GM18499 (cell line): ENCODE data around the gene ALG1L2.
"Not testable (repeated sequence)": the region's sequence is repeated elsewhere in the genome, so short reads cannot be mapped to it uniquely, and the experiment has no call there.

Experiments
- ATAC-seq: cut with Tn5 transposase; IDR thresholded peaks from one replicate; pipeline ENCODE4 v1.9.1; 2021; ENCODE audit warnings: moderate number of reproducible peaks; ENCODE audit not compliant: insufficient read depth, unreplicated experiment

The ALG1L2 gene

DNA sequence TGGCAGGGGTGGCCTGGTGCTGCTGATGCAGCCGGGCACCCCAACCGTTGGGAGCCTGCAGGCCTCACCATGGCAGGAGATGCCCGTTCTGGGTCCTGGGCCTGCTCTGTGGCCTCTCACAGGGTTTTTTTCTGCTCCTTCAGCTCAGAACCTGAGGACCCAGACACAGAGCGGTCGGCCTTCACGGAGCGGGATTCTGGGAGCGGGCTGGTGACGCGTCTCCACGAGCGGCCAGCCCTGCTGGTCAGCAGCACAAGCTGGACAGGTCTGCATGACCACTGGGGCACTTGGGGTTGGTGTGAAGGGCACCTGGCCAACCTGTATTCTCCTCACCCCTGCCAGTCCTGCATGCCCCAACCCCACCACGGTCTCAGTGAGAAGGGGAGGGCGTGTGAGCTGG, 10.3 kb downstream of the ALG1L2 start:
- ATAC-seq: no peak

DNA sequence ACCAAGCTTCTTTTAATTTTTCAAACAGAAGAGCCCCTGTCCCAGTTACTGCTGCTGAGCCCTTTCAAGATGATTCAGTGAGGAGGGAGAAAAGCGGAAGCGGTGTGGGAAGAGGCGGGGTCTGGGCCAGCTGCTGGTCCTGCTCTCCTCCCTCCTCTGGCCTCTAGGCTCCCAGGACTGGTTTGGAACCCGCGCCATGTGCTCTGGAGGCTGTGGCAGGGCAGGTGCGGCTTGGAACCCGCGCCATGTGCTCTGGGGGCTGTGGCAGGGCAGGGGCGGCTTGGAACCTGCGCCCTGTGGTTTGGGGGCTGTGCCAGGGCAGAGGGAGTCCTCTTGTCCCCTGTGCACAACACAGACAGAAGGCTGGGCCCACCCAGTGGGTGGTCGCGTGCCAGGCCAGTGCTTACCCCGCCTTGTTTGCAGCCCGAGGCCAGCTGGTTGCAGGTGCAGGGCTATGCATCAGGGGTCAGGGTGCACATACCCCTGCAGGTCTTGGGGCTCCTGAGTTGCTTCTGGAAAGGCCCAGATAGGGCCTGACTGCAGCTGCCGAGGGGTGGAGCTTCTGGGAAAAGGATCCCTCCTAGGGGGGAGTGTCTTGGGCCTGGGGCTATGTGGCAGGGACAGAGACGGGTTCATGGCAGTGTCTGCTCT, 12.2 kb downstream of the ALG1L2 start:
- no peak for ATAC-seq

GRCh38 chr3:130094491-130094941, 12.9 kb downstream of the ALG1L2 start:
- not testable (repeated sequence) for ATAC-seq

DNA sequence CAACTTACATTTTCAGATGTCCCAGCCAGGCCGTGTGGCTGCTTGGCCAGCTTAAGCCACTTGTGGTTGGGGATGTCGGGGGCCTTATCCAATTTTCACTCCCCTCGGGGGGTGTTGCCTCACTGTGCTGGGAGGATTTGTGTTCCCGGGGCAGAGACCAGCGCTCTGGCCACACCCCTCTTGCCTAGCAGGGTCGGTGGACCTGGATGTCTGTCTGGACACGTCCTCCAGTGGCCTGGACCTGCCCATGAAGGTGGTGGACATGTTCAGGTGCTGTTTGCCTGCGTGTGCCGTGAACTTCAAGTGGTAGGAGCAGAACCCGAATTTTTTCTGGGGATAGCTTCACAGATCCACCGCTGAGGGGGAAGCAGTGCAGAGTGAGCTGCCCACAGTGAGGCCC, 14.2 kb downstream of the ALG1L2 start:
- not testable (repeated sequence) for ATAC-seq

- ATAC-seq: not testable (repeated sequence)
These were observed 15.5 kb downstream of the ALG1L2 start for GRCh38 chr3:130097096-130097495.

GRCh38 chr3:130097690-130098638, 16.3 kb downstream of the ALG1L2 start:
- ATAC-seq: not testable (repeated sequence)

DNA sequence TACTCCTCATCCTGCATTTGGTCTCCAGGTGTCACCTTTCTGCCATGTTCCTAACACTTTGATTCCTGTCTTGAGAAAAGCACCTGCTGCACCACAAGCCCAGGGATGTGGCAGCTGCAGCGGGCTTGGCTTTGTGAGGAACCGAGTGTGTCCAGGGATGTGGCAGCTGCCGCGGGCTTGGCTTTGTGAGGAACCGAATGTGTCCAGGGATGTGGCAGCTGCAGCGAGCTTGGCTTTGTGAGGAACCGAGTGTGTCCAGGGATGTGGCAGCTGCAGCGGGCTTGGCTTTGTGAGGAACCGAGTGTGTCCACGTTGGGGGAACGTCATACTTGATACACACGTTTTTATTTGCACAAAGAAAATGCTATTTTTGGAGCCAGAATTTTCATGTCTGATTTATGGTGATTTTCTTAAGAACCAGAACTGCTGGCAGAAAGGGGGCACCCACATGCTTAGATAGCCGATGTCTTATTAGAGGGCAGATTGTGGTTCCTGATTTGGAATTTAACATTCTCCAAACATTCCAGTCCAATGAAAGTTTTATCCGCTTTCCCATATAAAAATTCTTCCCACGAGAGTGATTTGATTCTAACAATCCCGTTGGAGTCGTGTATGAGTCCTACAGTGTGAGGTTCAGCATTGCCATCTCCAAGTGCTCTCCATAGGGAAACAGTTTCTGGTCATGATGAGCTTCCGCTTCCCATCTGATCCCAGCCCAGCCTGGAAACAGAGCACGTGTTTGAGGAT, 17.2 kb downstream of the ALG1L2 start:
- not testable (repeated sequence) for ATAC-seq

GRCh38 chr3:130102545-130102944, 20.9 kb downstream of the ALG1L2 start:
- ATAC-seq: not testable (repeated sequence)

DNA sequence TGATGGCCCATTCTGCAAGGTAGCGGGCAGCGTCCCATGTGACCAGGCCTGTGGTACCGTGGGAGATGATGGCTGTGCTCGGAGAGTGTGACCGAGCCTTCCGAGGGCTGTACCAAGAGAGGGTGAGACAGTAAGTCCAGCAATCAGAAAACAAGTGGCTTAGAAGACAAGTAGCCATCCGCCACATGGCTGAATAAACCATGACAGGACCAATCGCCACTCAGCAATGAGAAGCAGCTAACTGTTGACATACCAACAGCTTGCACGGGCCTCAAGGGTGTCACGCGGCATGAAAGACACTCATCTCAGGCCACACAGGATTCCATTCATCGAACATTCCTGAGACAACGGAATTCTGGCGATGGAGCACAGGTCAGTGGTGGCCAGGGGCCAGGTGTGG, 22.6 kb downstream of the ALG1L2 start:
- ATAC-seq: not testable (repeated sequence)

DNA sequence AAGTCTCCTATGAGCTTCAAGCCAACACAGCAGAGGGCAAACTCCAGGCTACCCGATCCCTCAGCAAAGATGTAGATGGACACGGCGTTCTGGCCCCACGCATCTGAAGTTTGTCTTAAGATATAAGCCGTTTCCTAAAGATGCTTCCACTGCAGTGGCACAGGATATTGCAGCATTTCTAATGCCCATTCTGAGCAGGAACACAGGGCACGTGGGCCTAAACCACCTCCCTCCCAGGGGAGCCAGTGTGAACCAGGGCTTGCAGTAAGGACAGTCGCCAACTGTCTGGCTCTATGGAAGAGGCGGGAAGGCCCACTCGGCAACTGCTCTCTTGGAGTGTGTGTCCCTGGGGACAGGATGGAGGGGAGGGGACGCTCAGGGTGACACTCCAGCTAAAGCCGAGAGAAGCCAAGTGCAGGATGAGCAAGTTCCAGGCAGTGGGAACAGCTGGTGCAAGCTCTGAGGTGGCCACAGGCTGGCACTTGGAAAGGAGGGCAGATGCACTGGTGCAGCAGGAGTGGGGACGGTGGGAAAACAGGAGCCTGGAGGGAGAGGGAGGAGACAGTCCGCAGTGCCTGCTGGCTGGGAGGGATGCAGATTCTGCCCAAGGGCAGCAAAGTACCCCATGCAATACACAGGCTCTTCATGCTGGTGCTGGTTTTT, 25.8 kb downstream of the ALG1L2 start:
- not testable (repeated sequence) for ATAC-seq

DNA sequence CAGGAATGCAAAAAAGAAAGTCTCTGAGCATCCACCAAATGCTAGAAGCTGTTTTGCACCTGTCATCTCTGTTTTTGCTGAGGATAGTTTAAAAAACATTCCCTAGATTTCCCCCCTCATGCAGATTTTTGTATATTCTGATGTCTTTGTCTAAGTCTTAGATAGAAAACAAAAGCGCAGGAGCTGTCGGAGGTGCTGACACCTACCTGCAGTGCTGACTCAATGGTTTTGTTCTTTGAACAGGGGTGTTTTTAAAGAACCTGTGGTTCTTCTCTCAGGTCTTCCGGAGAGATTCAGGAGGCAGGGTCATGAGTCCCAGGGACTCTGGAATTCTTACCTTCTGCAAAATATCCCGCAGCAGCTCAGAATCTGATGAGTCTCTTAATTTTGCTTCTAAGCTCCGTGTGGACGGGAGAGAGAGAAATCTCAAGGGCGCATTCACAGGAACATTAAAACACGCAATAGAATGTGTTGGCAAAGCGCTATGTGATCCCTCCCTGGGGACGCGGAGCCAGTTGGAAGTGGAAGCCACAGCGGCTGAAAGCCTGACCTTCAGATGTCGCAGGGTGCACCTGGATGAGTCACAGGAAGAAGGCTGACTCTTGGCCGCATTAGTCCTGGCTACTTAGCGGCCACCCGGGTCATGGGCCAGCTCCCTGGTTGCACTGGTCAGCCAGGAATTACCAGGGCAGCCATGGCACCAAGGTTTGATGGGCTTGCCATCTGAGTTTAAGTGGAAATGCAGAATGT, 27.4 kb downstream of the ALG1L2 start:
- ATAC-seq: not testable (repeated sequence)

DNA sequence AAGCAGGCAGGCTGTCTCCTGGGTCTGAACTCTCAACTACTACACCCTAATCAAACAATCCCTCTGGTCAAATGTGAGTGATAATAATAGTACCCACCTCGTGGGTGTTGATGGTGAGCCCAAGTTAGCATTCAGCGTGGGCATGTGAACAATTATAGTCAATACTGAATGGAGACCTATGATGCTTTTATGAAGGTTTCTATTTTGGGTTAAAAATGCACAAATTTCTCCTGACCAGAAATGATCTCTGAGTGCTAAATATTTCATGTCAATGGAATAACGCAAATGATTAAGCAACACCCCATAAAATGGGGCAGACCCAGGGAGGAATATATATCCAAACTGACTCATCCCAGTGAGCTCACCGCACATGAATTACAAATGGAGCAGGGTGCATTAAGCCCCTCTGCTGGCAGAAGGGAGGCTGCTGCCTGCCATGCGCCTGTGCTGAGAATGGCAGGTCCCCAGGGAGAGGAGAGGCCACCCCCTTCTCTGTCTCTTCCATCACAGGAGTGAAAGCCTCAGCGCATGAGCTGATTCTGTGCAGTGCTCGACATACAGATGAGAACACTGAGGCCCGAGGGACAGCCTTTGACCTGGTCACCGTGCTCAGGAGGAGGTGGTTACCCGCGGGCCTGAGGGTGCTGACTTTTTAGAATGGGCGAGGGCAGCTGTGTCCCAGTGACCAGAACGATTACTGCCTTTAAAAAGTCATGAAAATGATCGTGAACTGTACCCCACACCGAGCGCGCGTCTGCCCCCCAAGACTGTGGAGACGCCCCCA, 28.9 kb downstream of the ALG1L2 start:
- not testable (repeated sequence) for ATAC-seq

GRCh38 chr3:130111185-130111864, 29.7 kb downstream of the ALG1L2 start:
- ATAC-seq: no peak

GRCh38 chr3:130111865-130112747, 30.5 kb downstream of the ALG1L2 start:
- not testable (repeated sequence) for ATAC-seq

- not testable (repeated sequence) for ATAC-seq
These were observed 31.1 kb downstream of the ALG1L2 start for GRCh38 chr3:130112748-130113073.

- ATAC-seq: not testable (repeated sequence)
These were observed 33.8 kb downstream of the ALG1L2 start for GRCh38 chr3:130115400-130115799.

GRCh38 chr3:130117933-130118332, 36.3 kb downstream of the ALG1L2 start:
- ATAC-seq: no peak
